HCT116 (cell line): ENCODE data around the gene SLC35A4. TPM values are rescaled to one million over a fixed set of nuclear protein-coding genes. Genes with fewer than 3 reads are reported as not detected.
A peak's percentile ranks its signal among the peaks of the same experiment; 100 is the strongest.

Experiments
- ATAC-seq: fragments of 200-7000 bp; cut with Tn5 transposase; 2 replicates; pipeline ENCODE4 v1.9.1; 2020; ENCODE audit warnings: mild to moderate bottlenecking, moderate library complexity
- BruUV-seq: library from RNA; stranded (reverse); fragments of 400-500 nt; replicated peaks from 2 replicates; lab custom pipeline; 2021; lab: Mats Ljungman, UMichigan
- CTCF ChIA-PET: fragments of 300-600 bp; sonication (Branson Sonifier 250); formaldehyde crosslinking; loops from one replicate; lab custom pipeline; 2021; ENCODE audit warnings: antibody characterized with exemption; lab: Charles Lee
- POLR2A ChIA-PET: fragments of 300-600, 350-600 bp; sonication (Branson Sonifier 250); formaldehyde crosslinking; loops from one replicate; lab custom pipeline; 2021; ENCODE audit warnings: antibody characterized with exemption; lab: Charles Lee
- RAD21 ChIA-PET, 2 experiments: fragments of 300-600 bp; sonication (Branson Sonifier 250); formaldehyde crosslinking; loops; one replicate each; lab custom pipeline; 2023; ENCODE audit warnings: low total read pairs in 2 of 2; ENCODE audit not compliant: uncharacterized antibody in 2 of 2, unreplicated experiment in 2 of 2, low non-redundant PET in 1 of 2; lab: Charles Lee
- DNase-seq: peaks from one replicate; pipeline ENCODE4 v3.0.0-alpha.2; 2010; ENCODE audit warnings: low read depth, low spot score
- H2AFZ ChIP-seq: fragments of 200-600 bp; shearing (Covaris generic), sonication (generic); 2 replicates; pipeline ENCODE4 v1.6.1; 2017; ENCODE audit warnings: low read depth, mixed run types, mixed read lengths, antibody characterized with exemption, low read length; ENCODE audit not compliant: poor library complexity, severe bottlenecking
- H3K27ac ChIP-seq: 2 replicates; pipeline ENCODE4 v1.5.1; 2012; ENCODE audit warnings: low read depth, low read length
- H3K27me3 ChIP-seq: fragments of 200-600 bp; sonication (generic); 2 replicates; pipeline ENCODE4 v1.6.1; 2016; ENCODE audit warnings: mixed run types, low read length, mixed read lengths; ENCODE audit not compliant: insufficient read depth
- H3K36me3 ChIP-seq, 2 experiments: fragments of 200-500 bp in 1 of 2; fragments of 200-600 bp in 1 of 2; sonication (Bioruptor generic) in 1 of 2; sonication (generic) in 1 of 2; 2 replicates each; pipeline versions ENCODE4 v1.5.1 to v1.6.1; 2014 to 2016; ENCODE audit warnings: low read length in 2 of 2, inconsistent platforms in 1 of 2, mixed read lengths in 1 of 2, mixed run types in 1 of 2; ENCODE audit not compliant: insufficient read depth in 2 of 2, control insufficient read depth in 1 of 2
- H3K4me1 ChIP-seq, 2 experiments: fragments of 200-600 bp in 1 of 2; sonication (generic) in 1 of 2; 2 replicates each; pipeline versions ENCODE4 v1.5.1 to v1.6.1; 2012 to 2017; ENCODE audit warnings: low read length in 2 of 2, inconsistent platforms in 1 of 2, mild to moderate bottlenecking in 1 of 2, mixed read lengths in 1 of 2, mixed run types in 1 of 2, moderate library complexity in 1 of 2; ENCODE audit not compliant: insufficient read depth in 2 of 2, control insufficient read depth in 1 of 2
- H3K4me2 ChIP-seq: fragments of 200-600 bp; sonication (generic); 2 replicates; pipeline ENCODE4 v1.6.1; 2017; ENCODE audit warnings: mixed run types, low read length, mixed read lengths
- H3K4me3 ChIP-seq, 2 experiments: fragments of 200-600 bp in 1 of 2; sonication (generic) in 1 of 2; replicated peaks in 1 of 2; 2 replicates each; pipeline ENCODE4 v1.5.1; 2011 to 2016; ENCODE audit warnings: low read length in 2 of 2, control low read depth in 1 of 2, low read depth in 1 of 2, mild to moderate bottlenecking in 1 of 2, mixed read lengths in 1 of 2, mixed run types in 1 of 2
- H3K79me2 ChIP-seq: fragments of 200-600 bp; sonication (generic); 2 replicates; pipeline ENCODE4 v1.6.1; 2017; ENCODE audit warnings: mild to moderate bottlenecking, mixed run types, low read length, moderate library complexity, mixed read lengths; ENCODE audit not compliant: insufficient read depth
- H3K9ac ChIP-seq: fragments of 200-600 bp; sonication (generic); 2 replicates; pipeline ENCODE4 v1.6.1; 2016; ENCODE audit warnings: low read length, mixed read lengths
- H3K9me2 ChIP-seq: fragments of 200-600 bp; sonication (generic), shearing (Covaris generic); 2 replicates; pipeline ENCODE4 v1.6.1; 2017; ENCODE audit warnings: mixed run types, mild to moderate bottlenecking, moderate library complexity; ENCODE audit not compliant: insufficient read depth
- H3K9me3 ChIP-seq, 2 experiments: fragments of 200-500 bp in 1 of 2; fragments of 200-600 bp in 1 of 2; sonication (Bioruptor generic) in 1 of 2; sonication (generic) in 1 of 2; 2 replicates each; pipeline ENCODE4 v1.6.1; 2014 to 2017; ENCODE audit warnings: low read length in 2 of 2, mixed read lengths in 2 of 2, inconsistent platforms in 1 of 2, low read depth in 1 of 2, mild to moderate bottlenecking in 1 of 2, mixed run types in 1 of 2, moderate library complexity in 1 of 2; ENCODE audit not compliant: control insufficient read depth in 1 of 2, insufficient read depth in 1 of 2
- H4K20me1 ChIP-seq: fragments of 200-600 bp; sonication (generic), shearing (Covaris generic); 2 replicates; pipeline ENCODE4 v1.6.1; 2017; ENCODE audit warnings: mixed run types, mild to moderate bottlenecking, moderate library complexity; ENCODE audit not compliant: insufficient read depth
- ATF3 ChIP-seq: IDR thresholded peaks from 2 replicates; pipeline ENCODE4 v1.6.1; 2012
- CBX3 ChIP-seq: IDR thresholded peaks from 2 replicates; pipeline ENCODE4 v1.6.1; 2012; ENCODE audit warnings: low read depth
- FOSL1 ChIP-seq: IDR thresholded peaks from 2 replicates; pipeline ENCODE4 v1.6.1; 2012; ENCODE audit warnings: low read depth
- MAX ChIP-seq: IDR thresholded peaks from 2 replicates; pipeline ENCODE4 v1.6.1; 2012
- POLR2AphosphoS5 ChIP-seq: IDR thresholded peaks from 2 replicates; pipeline ENCODE4 v1.6.1; 2011; ENCODE audit warnings: mild to moderate bottlenecking, low read depth, low read length, moderate library complexity
- RAD21 ChIP-seq: IDR thresholded peaks from 2 replicates; pipeline ENCODE4 v1.6.1; 2012; ENCODE audit warnings: low read depth, mild to moderate bottlenecking
- REST ChIP-seq: IDR thresholded peaks from 2 replicates; pipeline ENCODE4 v1.6.1; 2012; ENCODE audit warnings: low read depth
- SP1 ChIP-seq: IDR thresholded peaks from 2 replicates; pipeline ENCODE4 v1.6.1; 2012; ENCODE audit warnings: low read depth
- SRF ChIP-seq: IDR thresholded peaks from 2 replicates; pipeline ENCODE4 v1.6.1; 2012; ENCODE audit warnings: low read depth
- TCF7L2 ChIP-seq: IDR thresholded peaks from 2 replicates; pipeline ENCODE4 v1.7.0; 2011; ENCODE audit warnings: borderline replicate concordance, inconsistent platforms; ENCODE audit not compliant: insufficient read depth, insufficient read length; ENCODE audit errors: extremely low read depth
- YY1 ChIP-seq: IDR thresholded peaks from 2 replicates; pipeline ENCODE4 v1.6.1; 2011; ENCODE audit warnings: low read length, low read depth, moderate library complexity, mild to moderate bottlenecking; ENCODE audit not compliant: insufficient replicate concordance; ENCODE audit errors: extremely low read depth
- ZBTB33 ChIP-seq: IDR thresholded peaks from 2 replicates; pipeline ENCODE4 v1.6.1; 2011; ENCODE audit warnings: mild to moderate bottlenecking, low read length, moderate library complexity; ENCODE audit not compliant: insufficient replicate concordance; ENCODE audit errors: extremely low read depth
- ZFX ChIP-seq: fragments of 450-650 bp; IDR thresholded peaks from 2 replicates; pipeline ENCODE4 v1.6.1; 2017
- ZNF274 ChIP-seq: fragments of 200-500 bp; sonication (Bioruptor generic); IDR thresholded peaks from 2 replicates; pipeline ENCODE4 v1.6.1; 2014; ENCODE audit warnings: mild to moderate bottlenecking, low read depth, low read length, inconsistent platforms
- intact Hi-C: fragments of 100-400 bp; cut with micrococcal nuclease; formaldehyde crosslinking; loops from 2 replicates; pipeline ENCODE4 v1.10.0; 2022
- total RNA-seq: library from RNA; stranded (reverse); gene quantifications from one replicate; pipeline ENCODE4 v1.2.1, GENCODE V29; 2021; ENCODE audit not compliant: unreplicated experiment

SLC35A4 gene
- total RNA-seq, 1 experiment from 2014 or later = 37.5 TPM

GRCh38 chr5:140564196-140565023, at the start of gene SLC35A4, which contains the start of gene APBB3 (continued):
- TF ChIP-seq ZBTB33 (peak; percentile 38), CBX3 (no peak), YY1 (peak; percentile 99), ZNF274 (no peak)

GRCh38 chr5:140524003-140524402, 40.6 kb upstream of the SLC35A4 start:
- DNase-seq (no peak), ATAC-seq (no peak)
- ChIA-PET RAD21 (no interaction called here), POLR2A (no interaction called here), CTCF (no interaction called here)
- H3K9me2 ChIP-seq = no peaks in the 10 kb centered on the region
- intact Hi-C loops = no loop called here
- no peaks in the 10 kb centered on the region for H4K20me1 ChIP-seq
- BruUV-seq = no TSS peak
- peaks cover 28 to 37% of the 10 kb centered on the region in 2 experiments for H3K36me3 ChIP-seq
- no peaks in the 10 kb centered on the region for H3K79me2 ChIP-seq
- H3K4me2 ChIP-seq = no peak overlapping the region
- H3K4me1 ChIP-seq = no peaks in the 10 kb centered on the region
- no peaks in the 10 kb centered on the region for H3K9me3 ChIP-seq
- no peak overlapping the region for H3K27ac ChIP-seq
- no peak overlapping the region for H3K9ac ChIP-seq
- TF ChIP-seq ATF3 = no peak
- no peak for TF ChIP-seq ZFX
- TF ChIP-seq MAX = no peak
- TF ChIP-seq SP1 = no peak
- no peak for TF ChIP-seq TCF7L2
- no peak for TF ChIP-seq ZBTB33
- TF ChIP-seq FOSL1 = no peak
- TF ChIP-seq REST = no peak
- TF ChIP-seq POLR2AphosphoS5 = no peak
- no peak for TF ChIP-seq SRF
- no peak for TF ChIP-seq RAD21
- no peak overlapping the region for H3K4me3 ChIP-seq
- no peak overlapping the region for H2AFZ ChIP-seq
- no peaks in the 10 kb centered on the region for H3K27me3 ChIP-seq
